PC-3 (cell line): ENCODE results near the gene ZNF692. TPM values are rescaled to one million over a fixed set of nuclear protein-coding genes. Genes with fewer than 3 reads are reported as not detected.

Source experiments
- ATAC-seq: fragments of 200-7000 bp; cut with Tn5 transposase; 2 replicates; pipeline ENCODE4 v1.9.1; 2020; ENCODE audit warnings: mild to moderate bottlenecking, moderate library complexity
- BruUV-seq: library from RNA; stranded (reverse); fragments of 400-500 nt; replicated peaks from 2 replicates; lab custom pipeline; 2021; lab: Mats Ljungman, UMichigan
- CTCF ChIA-PET: fragments of 300-600 bp; sonication (Branson Sonifier 250); formaldehyde crosslinking; loops from one replicate; lab custom pipeline; 2022; ENCODE audit warnings: antibody characterized with exemption; lab: Charles Lee
- POLR2A ChIA-PET: fragments of 300-600 bp; sonication (Branson Sonifier 250); formaldehyde crosslinking; loops from one replicate; lab custom pipeline; 2022; ENCODE audit warnings: antibody characterized with exemption; ENCODE audit not compliant: unreplicated experiment; lab: Charles Lee
- DNase-seq: peaks from one replicate; pipeline ENCODE4 v3.0.0-alpha.2; 2015
- H2AFZ ChIP-seq: fragments of 300-600 bp; sonication (generic); 2 replicates; pipeline ENCODE4 v1.6.0; 2016; ENCODE audit warnings: antibody characterized with exemption, low read length
- H3F3A ChIP-seq: fragments of 300-600 bp; sonication (generic); one replicate; pipeline ENCODE4 v1.6.0; 2017; ENCODE audit warnings: antibody characterized with exemption, low read length, control low read depth, mild to moderate bottlenecking; ENCODE audit not compliant: unreplicated experiment
- H3K27ac ChIP-seq: fragments of 300-600 bp; sonication (generic); 2 replicates; pipeline ENCODE4 v1.5.1; 2016; ENCODE audit warnings: mild to moderate bottlenecking, low read length
- H3K27me3 ChIP-seq: fragments of 300-600 bp; sonication (generic); 2 replicates; pipeline ENCODE4 v1.6.1; 2016; ENCODE audit warnings: low read length, mixed read lengths
- H3K36me3 ChIP-seq: fragments of 300-600 bp; sonication (generic); 2 replicates; pipeline ENCODE4 v1.6.1; 2016; ENCODE audit warnings: low read depth, mixed run types, low read length, mixed read lengths
- H3K4me1 ChIP-seq: fragments of 300-600 bp; sonication (generic); 2 replicates; pipeline ENCODE4 v1.5.1; 2016; ENCODE audit warnings: low read length; ENCODE audit not compliant: insufficient read depth
- H3K4me2 ChIP-seq: fragments of 300-600 bp; sonication (generic); 2 replicates; pipeline ENCODE4 v1.6.0; 2016; ENCODE audit warnings: low read length
- H3K4me3 ChIP-seq: fragments of 300-600 bp; sonication (generic); 2 replicates; pipeline ENCODE4 v1.5.1; 2016; ENCODE audit warnings: mild to moderate bottlenecking, low read length, mixed read lengths
- H3K79me2 ChIP-seq: fragments of 300-600 bp; sonication (generic); 2 replicates; pipeline ENCODE4 v1.6.1; 2017; ENCODE audit warnings: low read length, mixed read lengths
- H3K9ac ChIP-seq: fragments of 300-600 bp; sonication (generic); 2 replicates; pipeline ENCODE4 v1.6.0; 2016; ENCODE audit warnings: mild to moderate bottlenecking, low read length
- H3K9me2 ChIP-seq: fragments of 300-600 bp; sonication (generic); replicated peaks from 2 replicates; pipeline ENCODE4 v1.6.1; 2016; ENCODE audit warnings: mixed run types, low read length, mixed read lengths
- H3K9me3 ChIP-seq: fragments of 300-600 bp; sonication (generic); 2 replicates; pipeline ENCODE4 v1.6.1; 2016; ENCODE audit warnings: low read length, mixed read lengths
- H4K20me1 ChIP-seq: fragments of 300-600 bp; sonication (generic); 2 replicates; pipeline ENCODE4 v1.6.1; 2016; ENCODE audit warnings: low read length, mixed read lengths
- EZH2 ChIP-seq: fragments of 300-600 bp; sonication (generic); IDR thresholded peaks from one replicate; pipeline ENCODE4 v1.6.1; 2017; ENCODE audit warnings: antibody characterized with exemption, mild to moderate bottlenecking, low read length; ENCODE audit not compliant: unreplicated experiment
- EZH2phosphoT487 ChIP-seq: fragments of 300-600 bp; sonication (generic); IDR thresholded peaks from 2 replicates; pipeline ENCODE4 v1.6.1; 2018; ENCODE audit warnings: mild to moderate bottlenecking, antibody characterized with exemption, low read length, borderline replicate concordance
- intact Hi-C: fragments of 100-400 bp; cut with micrococcal nuclease; formaldehyde crosslinking; loops from 2 replicates; pipeline ENCODE4 v1.9.0; 2023
- total RNA-seq: library from RNA; depleted of rRNA; stranded (reverse); fragments of >200 nt; gene quantifications from 2 replicates; pipeline ENCODE4 v1.2.3, GENCODE V29; 2014
- TF ChIP-seq, protein P1 (sequence below): fragments of 300-600 bp; sonication (generic); conservative IDR thresholded peaks from 2 replicates; pipeline ENCODE4 v1.5.1; 2017; ENCODE audit warnings: antibody characterized with exemption, low read depth, mild to moderate bottlenecking, low read length

The ZNF692 gene
- total RNA-seq, 1 experiment from 2014 or later = 85.4 TPM

DNA sequence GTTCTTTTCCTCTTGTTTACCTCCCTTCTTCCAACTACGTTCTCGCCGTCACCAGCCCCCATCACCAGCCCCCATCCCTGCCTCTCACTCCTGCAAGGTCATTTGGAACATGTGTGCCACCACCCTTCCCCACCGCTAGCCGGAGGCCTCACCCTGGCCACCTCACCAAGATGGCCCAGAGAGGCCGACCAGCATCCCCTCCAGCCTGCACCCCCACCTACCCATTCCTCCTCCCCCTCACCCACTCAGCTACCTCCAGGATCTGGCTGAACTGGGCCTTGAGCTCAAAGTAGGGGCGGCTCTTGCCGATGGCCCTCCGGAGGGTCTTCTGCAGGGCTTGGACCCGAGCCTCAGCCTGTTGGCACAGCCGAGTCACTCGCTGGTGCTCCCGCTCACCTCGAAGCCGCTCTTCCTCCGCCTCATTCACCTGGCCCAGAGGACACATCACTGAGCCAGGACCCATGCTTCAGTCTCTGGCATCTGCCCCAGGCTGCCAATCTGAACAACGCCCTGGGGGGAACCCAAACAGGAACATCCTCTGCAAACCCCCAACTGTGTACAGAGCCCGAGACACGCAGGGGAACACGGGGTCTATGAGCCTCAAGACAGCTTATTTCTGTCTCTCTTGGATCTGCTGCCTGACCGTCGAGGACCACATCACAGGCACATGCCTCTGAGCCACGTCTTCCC, 46.0 kb downstream of the ZNF692 start:
- POLR2A ChIA-PET = no interaction called here
- Histone ChIP-seq H4K20me1 (no peaks in the 10 kb centered on the region), H3K9me2 (no peaks in the 10 kb centered on the region), H3K27ac (no peak overlapping the region), H2AFZ (no peak overlapping the region), H3K4me3 (no peak overlapping the region), H3K79me2 (peaks cover 16% of the 10 kb centered on the region), H3F3A (no peaks in the 10 kb centered on the region), H3K36me3 (peaks cover 56% of the 10 kb centered on the region), H3K27me3 (no peaks in the 10 kb centered on the region), H3K9ac (no peak overlapping the region), H3K9me3 (no peaks in the 10 kb centered on the region), H3K4me1 (peaks cover 22% of the 10 kb centered on the region), H3K4me2 (no peak overlapping the region)
- DNase-seq = no peak
- TF ChIP-seq EZH2 (no peak), EZH2phosphoT487 (no peak)
- TF ChIP-seq, protein P1, sequence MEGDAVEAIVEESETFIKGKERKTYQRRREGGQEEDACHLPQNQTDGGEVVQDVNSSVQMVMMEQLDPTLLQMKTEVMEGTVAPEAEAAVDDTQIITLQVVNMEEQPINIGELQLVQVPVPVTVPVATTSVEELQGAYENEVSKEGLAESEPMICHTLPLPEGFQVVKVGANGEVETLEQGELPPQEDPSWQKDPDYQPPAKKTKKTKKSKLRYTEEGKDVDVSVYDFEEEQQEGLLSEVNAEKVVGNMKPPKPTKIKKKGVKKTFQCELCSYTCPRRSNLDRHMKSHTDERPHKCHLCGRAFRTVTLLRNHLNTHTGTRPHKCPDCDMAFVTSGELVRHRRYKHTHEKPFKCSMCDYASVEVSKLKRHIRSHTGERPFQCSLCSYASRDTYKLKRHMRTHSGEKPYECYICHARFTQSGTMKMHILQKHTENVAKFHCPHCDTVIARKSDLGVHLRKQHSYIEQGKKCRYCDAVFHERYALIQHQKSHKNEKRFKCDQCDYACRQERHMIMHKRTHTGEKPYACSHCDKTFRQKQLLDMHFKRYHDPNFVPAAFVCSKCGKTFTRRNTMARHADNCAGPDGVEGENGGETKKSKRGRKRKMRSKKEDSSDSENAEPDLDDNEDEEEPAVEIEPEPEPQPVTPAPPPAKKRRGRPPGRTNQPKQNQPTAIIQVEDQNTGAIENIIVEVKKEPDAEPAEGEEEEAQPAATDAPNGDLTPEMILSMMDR = no peak
- no peak for ATAC-seq
- CTCF ChIA-PET = no interaction called here
- no TSS peak for BruUV-seq
- intact Hi-C loops = no loop called here

DNA sequence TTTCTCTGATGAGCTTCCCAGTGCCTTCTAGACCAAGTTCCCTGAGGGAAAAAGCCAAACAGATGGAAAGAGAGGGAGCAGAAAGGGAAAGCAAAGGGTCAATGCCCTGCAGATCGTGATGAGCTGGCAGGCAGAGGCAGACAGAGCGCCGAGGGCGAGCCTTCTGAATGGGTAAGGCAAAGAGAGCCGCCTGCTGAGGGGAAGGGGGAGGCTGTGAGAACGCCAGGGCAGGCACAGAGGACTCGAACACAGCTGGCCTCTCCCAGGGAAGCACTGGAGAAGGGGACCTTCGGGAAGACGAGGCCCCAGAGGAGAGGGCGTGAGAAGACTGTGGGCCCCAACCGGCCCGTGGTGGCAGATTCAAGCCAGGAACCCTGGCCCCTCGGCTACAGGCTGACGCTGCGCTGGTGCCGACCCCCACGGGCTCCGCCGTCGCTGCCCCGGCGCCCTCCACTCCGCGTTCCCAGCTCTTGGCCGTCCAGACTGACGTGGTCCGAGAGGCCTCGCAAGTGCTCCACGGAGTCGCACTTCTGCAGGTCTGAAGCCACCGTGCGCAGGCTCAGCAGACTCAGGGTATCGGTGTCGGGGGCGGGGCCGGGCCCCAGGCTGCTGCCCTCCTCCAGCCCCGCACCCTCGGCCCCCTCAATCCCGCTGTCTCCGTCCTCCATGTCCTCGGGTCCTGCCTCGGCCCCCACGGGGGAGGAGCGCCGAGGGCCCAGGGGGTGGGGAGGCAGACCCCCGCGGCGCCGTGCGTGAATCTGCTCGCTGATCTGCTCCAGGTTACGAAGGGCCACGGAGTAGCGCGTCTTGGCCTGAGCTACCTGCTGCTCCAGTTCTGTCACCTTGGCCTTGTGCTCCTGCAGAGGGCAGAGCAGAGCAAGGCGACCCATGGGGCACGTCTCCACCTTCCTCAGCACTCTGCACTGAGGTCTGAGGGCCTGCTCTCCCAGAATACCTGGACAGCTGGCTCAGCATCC, 47.1 kb downstream of the ZNF692 start:
- no peaks in the 10 kb centered on the region for H3K9me2 ChIP-seq
- BruUV-seq = no TSS peak
- H3K4me3 ChIP-seq = no peak overlapping the region
- H3K27me3 ChIP-seq = no peaks in the 10 kb centered on the region
- no peaks in the 10 kb centered on the region for H3F3A ChIP-seq
- H2AFZ ChIP-seq = no peak overlapping the region
- DNase-seq (no peak), ATAC-seq (peak; percentile 27)
- H3K4me2 ChIP-seq = peak overlapping the region; percentile 38
- no peak overlapping the region for H3K9ac ChIP-seq
- H3K27ac ChIP-seq = peak overlapping the region; percentile 16
- H3K4me1 ChIP-seq = peaks cover 22% of the 10 kb centered on the region
- ChIA-PET POLR2A (no interaction called here), CTCF (interaction anchor here (1.3 kb wide), 1 partner anchor 108 kb away, joined by 4 read pairs; no protein-coding TSS in a partner anchor)
- H4K20me1 ChIP-seq = no peaks in the 10 kb centered on the region
- H3K79me2 ChIP-seq = peaks cover 7% of the 10 kb centered on the region; the same call in 1 of the 2 replicates
- H3K36me3 ChIP-seq = peaks cover 50% of the 10 kb centered on the region
- TF ChIP-seq EZH2 = no peak
- TF ChIP-seq, protein P1 = peak; percentile 49; the same call in 1 of the 2 replicates
- intact Hi-C loops = loop anchor here (1.0 kb wide), 1 partner anchor 11 kb away; no protein-coding TSS in a partner anchor
- H3K9me3 ChIP-seq = no peaks in the 10 kb centered on the region
